GM19455 (cell line): ENCODE results near the gene FAH.
A peak's percentile ranks its signal among the peaks of the same experiment; 100 is the strongest.
"Not testable (repeated sequence)": the region's sequence is repeated elsewhere in the genome, so short reads cannot be mapped to it uniquely, and the experiment has no call there.

Experiments
- ATAC-seq: cut with Tn5 transposase; IDR thresholded peaks from one replicate; pipeline ENCODE4 v1.9.1; 2021; ENCODE audit not compliant: unreplicated experiment

Gene FAH

DNA sequence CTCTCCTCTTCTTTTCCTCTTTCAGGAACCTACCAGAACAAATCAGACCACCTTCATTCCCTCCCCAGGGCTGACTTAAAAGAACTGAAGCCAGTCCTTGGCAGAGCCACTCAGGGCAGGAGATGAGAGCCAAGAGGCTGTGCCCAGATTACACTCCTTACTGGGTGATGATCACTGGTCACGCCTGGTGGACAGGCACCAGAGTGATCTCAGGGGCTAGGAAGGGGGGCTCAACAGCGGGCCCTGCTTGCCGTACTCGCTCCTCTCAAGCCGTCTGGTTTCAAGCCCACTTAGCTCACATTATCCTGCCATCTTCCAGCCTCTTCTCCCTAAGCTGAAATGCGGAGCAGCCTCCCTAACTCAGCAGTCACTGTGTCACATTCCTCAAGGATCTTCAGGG lies 1.7 kb upstream of the FAH start:
- ATAC-seq = no peak

DNA sequence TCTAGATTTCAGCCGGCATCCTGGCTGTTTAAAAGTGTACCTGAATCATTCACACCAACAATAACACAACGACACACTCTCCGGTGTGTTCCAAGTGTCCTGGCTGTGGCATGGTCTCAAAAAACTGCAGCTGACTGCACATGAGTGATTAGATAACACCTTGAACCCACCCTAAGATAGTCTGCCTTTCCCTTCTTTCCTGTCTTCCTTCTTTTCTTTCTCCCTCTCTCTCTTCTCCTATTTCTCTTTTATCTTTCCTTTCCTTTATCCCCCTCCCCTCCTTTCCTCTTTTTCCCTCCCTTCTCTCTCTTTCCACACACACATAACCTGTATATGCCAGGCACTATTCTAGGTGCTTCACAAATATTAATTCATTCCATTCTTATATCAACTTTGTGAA lies 1.2 kb upstream of the FAH start:
- ATAC-seq = no peak

DNA sequence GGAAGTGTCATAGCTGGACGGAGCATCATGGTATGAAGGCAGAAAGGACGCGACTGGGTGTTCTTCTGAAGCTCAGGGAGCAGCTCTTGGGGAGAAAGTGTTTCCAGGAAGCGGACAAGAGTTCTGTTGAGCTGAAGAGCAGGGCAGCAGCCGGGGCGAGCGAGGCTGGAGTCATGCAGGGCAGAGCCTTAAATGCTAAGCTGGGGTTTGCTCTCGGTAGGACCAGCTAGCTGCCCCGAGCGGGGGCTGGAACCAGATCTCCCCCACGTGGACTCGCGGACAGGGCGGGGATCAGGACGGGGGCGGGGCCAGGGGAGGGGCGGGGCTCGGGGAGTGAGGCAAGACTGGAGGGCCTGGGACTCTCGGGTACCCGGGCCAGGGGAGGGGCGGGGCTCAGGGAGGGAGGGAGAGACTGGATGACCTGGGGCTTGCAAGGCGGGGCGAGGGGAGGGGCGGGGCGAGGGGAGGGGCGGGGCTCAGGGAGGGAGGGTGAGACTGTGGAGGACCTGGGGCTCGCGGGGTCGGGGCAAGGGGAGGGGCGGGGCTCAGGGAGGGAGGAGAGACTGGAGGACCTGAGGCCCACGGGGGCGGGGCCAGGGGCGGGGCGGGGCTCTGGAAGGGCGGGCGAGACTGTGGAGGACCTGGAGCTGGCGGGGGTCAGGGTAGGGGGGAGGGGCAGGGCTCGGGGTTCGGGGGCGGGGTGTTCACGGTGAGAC lies 461 bp upstream of the FAH start:
- ATAC-seq = peak; percentile 54

DNA sequence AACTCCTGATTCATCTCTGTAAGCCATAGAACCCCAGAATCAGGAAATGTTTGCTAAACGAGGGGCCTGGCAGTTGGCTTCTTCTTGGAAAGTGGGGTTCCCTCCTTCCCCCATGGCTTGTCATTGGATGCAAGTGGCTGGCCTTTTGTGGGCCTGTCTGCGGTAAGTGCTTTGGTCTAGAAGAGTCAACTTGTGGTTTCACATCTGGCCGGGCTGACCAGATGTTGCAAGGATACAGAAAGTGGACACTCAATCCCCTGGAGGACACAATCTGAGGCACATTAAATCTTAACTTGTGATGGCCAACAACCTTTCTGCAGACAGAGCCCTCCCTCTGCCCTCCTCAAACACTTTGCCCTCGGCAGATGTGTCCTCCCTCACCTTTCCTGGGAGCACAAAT lies 1.1 kb downstream of the FAH start:
- ATAC-seq = no peak

DNA sequence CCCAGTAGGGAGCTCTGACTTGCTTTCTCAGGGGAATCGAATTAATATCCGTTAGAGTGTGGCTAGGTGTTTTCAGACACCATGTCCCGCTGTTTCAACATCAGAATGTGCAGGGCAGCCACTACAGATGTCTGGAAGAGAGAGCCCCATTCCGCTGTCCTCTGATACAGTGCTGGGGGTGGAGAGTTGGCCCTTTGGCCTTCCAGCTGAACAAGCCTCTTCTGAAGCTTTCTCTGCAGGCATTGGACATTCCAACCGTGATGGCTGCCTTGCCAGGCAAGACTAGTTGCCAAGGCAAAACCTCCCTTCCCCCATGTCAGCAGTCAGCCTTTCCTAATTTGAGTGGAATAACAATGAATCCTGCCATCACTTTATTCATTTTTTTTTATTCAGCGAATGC lies 1.5 kb downstream of the FAH start:
- no peak for ATAC-seq

DNA sequence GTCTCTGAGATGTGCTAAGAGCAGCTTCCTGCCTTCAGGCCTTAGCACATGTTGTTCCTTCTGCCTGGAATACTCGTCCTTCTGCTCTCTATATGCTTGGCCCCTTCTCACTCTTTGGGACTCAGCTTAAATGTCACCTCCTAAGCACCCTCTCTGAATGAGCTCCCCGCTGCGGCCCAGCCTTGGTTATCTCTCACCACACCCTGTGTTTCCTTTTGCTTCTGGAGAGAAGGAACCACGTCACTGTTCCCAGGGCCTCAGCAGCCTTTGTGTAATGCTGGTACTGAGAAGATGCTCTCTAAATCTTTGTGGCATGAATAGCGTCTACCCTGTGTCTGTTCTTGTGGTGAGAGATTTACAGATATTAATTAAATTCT lies 2.2 kb downstream of the FAH start:
- ATAC-seq = no peak

DNA sequence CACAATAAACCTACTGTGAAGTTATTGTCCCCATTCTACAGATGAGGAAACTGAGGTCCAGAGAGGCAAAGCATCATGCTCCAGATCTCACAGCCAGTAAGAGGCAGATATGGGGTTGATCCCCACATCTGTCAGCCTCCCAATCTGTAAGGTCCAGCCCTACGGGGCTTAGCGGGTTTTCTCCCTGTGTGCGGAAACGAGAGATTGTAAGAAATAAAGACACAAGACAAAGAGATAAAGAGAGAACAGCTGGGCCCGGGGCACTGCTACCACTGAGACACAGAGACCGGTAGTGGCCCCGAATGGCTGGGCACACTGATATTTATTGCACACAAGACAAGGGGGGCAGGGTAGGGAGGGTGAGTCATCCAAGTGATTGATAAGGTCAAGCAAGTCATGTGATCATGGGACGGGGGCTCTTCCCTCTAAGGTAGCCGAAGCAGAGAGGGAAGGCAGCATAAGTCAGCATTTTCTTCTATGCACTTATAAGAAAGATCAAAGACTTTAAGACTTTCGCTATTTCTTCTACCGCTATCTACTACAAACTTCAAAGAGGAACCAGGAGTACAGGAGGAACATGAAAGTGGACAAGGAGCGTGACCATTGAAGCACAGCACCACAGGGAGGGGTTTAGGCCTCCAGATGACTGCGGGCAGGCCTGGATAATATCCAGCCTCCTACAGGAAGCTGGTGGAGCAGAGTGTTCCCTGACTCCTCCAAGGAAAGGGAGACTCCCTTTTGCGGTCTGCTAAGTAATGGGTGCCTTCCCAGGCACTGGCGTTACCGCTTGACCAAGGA lies 2.8 kb downstream of the FAH start:
- not testable (repeated sequence) for ATAC-seq

DNA sequence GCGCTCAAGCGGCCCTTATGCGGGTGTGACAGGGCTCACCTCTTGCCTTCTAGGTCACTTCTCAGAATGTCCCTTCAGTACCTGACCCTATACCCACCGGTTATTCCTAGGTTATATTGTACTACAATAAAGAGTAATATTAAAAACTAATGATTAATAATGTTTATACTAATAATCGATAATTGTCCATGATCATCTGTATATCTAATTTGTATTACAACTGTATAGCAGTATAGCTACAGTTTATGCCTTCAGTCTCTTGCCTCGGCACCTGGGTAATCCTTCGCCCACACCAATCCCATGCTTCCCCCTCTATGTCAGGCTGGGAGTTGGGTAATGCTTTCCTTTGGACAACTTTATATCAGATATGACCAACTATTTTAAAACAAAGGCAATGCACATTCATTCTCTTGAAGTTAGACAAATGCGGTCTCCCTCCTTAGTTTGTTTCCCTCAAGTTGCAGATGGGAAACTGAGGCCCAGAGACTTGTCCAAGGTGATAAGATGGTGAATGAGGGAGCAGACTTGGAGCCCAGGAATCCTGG lies 3.4 kb downstream of the FAH start:
- ATAC-seq = no peak

DNA sequence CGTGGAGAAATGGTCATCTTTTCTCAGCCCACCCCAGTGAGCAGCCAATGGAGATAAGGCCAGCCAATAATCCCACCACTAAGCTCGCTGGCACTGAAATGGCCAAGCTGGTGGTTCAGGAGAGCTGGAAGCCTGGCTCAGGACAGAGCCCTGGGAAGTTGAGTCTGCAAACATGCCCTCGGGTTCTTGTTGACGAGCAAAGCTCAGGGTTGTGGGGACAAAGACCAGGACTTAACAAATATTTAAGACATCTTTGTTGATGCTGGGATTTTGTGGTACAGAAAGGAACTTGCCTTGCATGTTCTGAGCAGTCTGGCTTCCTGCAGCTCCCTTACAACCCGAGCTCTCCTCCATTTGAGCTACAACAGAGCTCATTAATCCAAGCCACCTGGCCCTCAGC lies 4.4 kb downstream of the FAH start:
- no peak for ATAC-seq

DNA sequence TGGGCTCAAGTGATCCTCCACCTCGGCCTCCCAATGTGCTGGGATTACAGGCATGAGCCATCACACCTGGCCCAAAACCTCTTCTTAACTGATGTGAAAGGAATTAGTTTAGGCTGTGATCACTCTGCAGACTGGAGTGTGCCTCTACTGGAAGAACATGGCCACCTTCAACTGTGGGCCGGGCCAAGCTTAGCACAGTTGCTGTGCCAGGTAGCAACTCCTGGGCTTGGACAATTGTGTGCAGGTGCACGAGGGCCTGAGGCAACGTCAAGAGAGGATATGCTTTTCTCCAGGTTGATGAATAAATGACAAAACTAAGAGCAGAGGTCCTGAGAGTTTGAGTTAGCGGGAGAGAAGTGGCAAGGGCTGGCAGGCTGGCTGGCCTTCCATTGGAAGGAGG lies 6.5 kb downstream of the FAH start:
- ATAC-seq = no peak

DNA sequence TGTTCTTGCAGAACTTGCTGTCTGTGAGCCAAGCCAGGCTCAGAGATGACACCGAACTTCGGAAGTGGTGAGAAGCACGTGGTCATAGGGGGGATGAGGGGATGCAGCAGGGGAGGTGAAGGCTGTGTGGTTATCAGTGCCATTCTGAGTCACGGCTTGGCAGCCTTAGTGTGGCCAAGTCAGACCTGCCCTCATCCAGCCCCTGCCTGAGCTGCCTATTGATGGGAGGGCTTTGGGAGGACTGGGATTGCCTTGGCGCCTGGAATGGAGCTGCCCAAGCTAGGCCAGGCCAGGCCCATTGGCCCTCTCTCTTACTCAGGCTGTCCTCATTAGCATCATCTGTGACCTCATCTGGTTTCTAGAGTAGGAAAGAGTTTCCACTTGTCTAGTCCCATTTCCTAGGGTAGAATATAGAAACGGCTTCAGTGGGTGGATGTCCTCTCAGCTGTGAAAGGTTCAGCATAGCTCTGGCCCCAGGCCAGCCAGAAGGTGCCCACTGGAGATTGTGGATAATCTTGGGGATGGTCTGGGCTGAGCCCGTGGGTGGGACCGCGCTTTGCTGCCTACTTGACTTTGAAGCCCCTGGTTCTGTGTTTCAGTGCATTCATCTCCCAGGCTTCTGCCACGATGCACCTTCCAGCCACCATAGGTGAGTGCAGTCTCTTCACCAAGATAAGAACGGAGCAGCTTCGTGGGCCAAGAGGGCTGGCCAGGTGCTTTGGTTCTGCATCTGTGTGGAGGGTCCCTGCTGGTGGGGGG lies 7.2 kb downstream of the FAH start:
- no peak for ATAC-seq

DNA sequence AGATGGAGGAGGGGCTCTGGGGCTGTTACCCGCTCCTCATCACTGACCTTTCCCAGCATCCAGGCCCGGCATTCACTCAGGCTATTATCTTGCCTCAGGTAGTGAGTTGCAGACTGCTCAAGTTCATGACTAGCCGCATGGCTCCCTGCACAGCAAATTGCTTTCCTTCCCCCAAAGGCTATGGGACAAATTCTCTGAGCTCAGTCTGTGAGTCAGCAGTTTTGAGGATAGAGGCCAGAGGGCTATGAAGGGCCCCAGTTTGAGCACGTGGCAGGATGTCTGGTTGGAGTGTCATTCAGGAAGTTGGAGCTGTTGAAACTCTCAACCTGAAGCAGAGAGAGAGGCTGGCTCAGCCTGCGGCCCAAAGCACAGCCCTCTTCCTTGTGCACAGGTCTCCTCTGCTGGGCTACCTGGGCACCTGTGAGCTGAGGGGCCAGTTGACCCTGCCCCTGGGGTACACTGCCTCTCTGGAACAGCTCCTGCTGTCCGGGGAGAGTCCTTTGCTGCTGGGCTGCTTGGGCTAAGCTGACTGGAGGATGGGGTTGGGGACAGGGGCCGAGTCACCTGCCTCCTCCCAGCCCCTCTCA lies 7.9 kb downstream of the FAH start:
- ATAC-seq = peak; percentile 66

DNA sequence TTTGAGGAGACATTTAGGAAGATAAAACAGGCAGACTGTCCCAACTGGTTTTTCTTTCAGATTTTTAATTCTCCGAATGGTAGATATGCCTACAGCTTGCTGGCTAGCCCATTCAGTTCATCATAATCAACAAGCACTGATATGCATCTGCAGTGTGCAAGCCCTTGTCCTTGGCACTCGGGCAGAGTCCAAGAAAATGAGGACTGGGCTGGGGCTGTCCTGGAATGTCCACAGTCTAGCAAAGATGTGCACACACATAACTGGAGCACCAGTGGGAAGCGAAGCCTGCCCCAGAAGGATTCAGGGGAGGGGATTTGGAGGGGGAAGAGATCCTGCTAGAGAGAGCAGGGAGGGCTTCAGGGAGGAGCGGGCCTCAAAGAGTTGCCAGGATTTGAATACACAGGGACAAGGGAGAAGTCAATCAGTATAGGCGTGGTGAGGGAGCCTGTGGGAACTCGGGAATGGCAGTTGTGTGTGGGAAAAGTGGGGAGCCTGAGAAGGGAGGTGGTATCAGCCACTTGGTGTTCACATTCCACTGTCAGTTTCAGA lies 8.7 kb downstream of the FAH start:
- ATAC-seq = no peak

DNA sequence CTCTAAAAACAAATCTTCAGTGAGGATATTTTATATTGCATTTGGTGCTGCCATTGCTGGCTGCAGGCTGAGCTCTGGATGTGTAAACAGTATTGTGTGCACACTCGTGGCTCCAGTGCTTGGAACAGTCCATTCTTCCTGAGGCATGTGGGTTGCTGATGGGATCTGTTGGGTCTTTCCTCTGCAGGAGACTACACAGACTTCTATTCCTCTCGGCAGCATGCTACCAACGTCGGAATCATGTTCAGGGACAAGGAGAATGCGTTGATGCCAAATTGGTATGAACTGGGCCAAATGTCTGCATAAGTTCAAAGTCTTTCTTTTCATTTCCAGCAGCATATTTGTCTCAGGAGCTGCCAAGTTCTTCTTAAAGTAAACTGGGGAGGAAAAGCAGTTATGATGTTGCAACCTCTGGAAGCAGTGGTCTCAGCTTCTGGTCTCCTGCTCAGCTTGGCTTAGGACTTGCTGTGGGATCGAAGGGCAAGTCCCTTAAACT lies 9.3 kb downstream of the FAH start:
- no peak for ATAC-seq

DNA sequence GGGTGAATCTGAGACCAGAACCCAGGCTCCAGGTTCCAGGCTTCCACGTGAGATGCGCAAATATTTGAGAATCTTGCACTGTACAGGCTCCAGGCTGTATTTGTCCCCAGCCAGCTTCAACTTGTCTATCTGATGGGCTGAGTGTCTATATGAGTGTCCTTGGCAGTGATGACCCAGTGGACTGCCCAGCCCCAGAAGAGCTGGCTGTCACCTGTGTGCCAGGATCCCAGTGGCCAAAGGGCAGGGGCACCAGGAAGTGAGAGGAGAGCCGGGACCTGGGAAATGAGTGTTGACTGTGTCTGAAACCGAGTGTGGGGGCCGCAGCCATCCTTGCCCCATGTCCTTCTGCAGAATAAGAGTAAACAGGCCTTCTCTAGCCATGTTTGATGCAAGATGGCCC lies 10.4 kb downstream of the FAH start:
- ATAC-seq = no peak

DNA sequence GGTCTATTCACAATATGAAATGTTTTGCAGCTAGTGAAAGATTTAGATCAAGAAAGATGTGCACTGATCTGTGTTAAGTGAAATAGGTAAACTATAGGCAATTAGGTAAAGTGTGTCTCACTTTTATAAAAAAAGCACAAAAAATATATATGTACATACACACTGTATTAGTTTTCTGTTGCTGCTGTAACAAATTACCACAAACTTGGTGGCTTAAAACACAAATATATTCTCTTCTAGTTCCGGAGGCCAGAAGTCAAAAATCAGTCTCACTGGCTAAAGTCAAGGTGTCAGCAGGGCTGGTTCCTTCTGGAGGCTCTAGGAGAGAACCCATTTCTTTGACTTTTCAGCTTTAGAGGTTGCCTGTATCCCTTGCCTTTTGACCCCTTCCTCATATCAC lies 11.1 kb downstream of the FAH start:
- ATAC-seq = no peak

DNA sequence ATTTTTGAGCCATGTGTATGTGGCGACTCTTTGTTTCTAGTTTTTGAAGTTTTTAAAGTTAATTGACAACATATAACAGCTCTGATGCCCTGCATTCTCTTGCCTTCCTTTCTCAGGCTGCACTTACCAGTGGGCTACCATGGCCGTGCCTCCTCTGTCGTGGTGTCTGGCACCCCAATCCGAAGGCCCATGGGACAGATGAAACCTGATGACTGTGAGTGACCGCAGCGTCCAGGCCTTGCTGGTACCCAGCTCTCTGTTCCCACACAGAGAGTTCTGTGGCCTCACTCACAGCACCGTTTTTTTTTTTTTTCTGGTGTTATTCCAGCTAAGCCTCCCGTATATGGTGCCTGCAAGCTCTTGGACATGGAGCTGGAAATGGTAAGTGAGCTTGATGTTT lies 15.1 kb downstream of the FAH start:
- no peak for ATAC-seq

DNA sequence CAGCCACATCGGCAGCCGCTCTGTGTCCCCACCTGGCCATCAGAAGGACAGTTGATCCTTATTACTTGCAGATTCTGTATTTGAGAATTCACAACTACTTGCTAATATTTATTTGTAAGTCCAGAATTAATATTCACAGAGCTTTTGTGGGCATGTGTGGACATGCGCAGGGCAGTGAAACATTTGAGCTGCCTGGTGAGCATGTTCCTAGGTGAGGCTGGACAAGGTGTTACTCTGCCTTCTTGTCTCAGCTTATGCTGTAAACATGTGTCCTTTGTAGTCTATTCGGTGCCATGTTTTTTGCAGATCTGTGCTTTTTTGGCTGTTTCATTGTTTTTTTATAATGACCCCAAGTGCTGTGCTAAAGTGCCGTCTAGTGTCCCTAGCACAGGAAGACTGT lies 15.6 kb downstream of the FAH start:
- no peak for ATAC-seq

DNA sequence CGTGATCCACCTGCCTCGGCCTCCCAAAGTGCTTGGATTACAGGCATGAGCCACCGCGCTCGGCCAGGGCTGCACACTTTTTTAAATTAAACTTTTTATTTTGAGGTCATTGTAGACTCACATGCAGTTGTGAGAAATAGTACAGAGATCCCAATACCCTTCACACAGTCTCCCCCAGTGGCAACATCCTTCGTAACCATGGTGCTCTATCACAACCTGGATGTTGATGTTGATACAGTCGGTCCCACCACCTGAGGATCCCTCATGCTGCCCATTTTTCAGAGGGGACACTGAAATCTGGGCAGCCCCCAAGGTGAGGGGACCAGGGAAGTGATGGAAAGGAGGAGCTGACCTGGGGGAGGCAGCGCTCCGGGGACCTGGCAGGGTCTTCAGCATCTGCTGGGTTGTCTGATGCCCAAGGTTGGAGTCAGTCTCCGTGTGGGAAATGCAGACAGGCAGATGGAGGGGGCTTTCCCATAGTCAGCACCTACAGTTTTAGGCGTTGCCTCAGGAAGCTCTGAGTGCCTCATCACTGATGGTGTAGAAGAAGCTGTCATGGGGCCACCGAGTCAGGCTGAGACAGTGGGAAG lies 17.1 kb downstream of the FAH start:
- no peak for ATAC-seq

DNA sequence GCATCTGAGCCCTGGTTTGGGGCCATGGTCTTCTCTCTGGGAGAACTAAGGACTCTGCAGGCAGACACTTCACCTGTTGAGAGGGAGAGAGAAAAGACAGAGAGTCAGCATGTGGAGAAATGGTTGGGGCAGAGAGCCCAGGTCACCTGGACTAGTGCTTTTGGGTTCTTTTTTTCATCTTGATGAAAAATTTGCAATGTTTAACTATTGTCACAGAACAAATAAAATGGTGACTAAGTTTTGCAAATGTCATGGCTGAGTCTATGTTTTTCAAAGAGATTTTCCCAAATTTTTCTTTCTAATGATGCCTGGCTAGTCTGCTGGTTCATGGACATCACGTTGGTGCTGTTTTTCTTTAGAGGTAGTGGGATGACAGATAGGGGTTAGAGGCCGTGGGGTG lies 17.8 kb downstream of the FAH start:
- ATAC-seq = no peak

DNA sequence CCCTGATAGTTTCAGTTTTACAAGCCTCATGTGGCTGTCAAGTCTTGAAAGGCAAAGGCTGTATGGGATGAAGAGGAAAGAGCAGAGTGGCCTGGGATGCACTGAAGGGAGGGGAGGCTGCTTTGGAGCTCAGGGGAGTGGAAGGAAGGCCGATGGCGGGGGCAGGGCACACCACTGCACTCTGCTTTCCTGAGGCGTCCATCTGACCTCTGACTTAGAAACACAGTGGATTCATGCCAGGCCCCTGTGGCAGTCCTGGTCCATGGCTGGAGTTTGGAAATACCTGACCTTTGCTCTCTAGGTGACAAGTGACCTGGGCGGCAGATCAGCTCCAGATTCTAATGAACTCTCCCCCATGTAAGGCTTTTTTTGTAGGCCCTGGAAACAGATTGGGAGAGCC lies 19.0 kb downstream of the FAH start:
- no peak for ATAC-seq
